GM18519 (cell line): ENCODE data around the gene PTPN20.

Experiments used
- ATAC-seq: cut with Tn5 transposase; IDR thresholded peaks from one replicate; pipeline ENCODE4 v1.9.1; 2021; ENCODE audit warnings: mild to moderate bottlenecking, moderate library complexity; ENCODE audit not compliant: unreplicated experiment, low FRiP score

Gene PTPN20

GRCh38 chr10:47018026-47018735, 107.0 kb downstream of the PTPN20 start:
- ATAC-seq: no peak

GRCh38 chr10:47019155-47020145, 108.2 kb downstream of the PTPN20 start:
- ATAC-seq: no peak

- no peak for ATAC-seq
Measured at GRCh38 chr10:47020471-47020870, 109.2 kb downstream of the PTPN20 start.

- no peak for ATAC-seq
Measured at GRCh38 chr10:47021850-47022249, 110.6 kb downstream of the PTPN20 start.

- ATAC-seq: no peak
Measured at GRCh38 chr10:47022311-47023131, 111.3 kb downstream of the PTPN20 start.

GRCh38 chr10:47023237-47024045, 112.2 kb downstream of the PTPN20 start:
- no peak for ATAC-seq

GRCh38 chr10:47024046-47024322, 112.8 kb downstream of the PTPN20 start:
- no peak for ATAC-seq

GRCh38 chr10:47024399-47025252, 113.4 kb downstream of the PTPN20 start:
- ATAC-seq: peak; percentile 76

GRCh38 chr10:47025253-47025539, 114.0 kb downstream of the PTPN20 start:
- ATAC-seq: no peak

- ATAC-seq: no peak
Measured at GRCh38 chr10:47025540-47026300, 114.5 kb downstream of the PTPN20 start.

GRCh38 chr10:47026301-47027107, 115.3 kb downstream of the PTPN20 start:
- no peak for ATAC-seq

GRCh38 chr10:47027108-47027783, 116.0 kb downstream of the PTPN20 start:
- no peak for ATAC-seq

GRCh38 chr10:47027784-47028260, 116.6 kb downstream of the PTPN20 start:
- ATAC-seq: no peak

- ATAC-seq: no peak
Measured at GRCh38 chr10:47028466-47028865, 117.2 kb downstream of the PTPN20 start.

- ATAC-seq: no peak
Measured at GRCh38 chr10:47029181-47030009, 118.2 kb downstream of the PTPN20 start.

- ATAC-seq: no peak
Measured at GRCh38 chr10:47030191-47030703, 119.0 kb downstream of the PTPN20 start.
